HG02642 (cell line): ENCODE results near the gene CCL27.
A peak's percentile ranks its signal among the peaks of the same experiment; 100 is the strongest.
"Not testable (repeated sequence)": the region's sequence is repeated elsewhere in the genome, so short reads cannot be mapped to it uniquely, and the experiment has no call there.

Source experiments
- ATAC-seq: cut with Tn5 transposase; IDR thresholded peaks from one replicate; pipeline ENCODE4 v1.9.1; 2021; ENCODE audit warnings: mild to moderate bottlenecking; ENCODE audit not compliant: unreplicated experiment, poor library complexity

The CCL27 gene

GRCh38 chr9:34651876-34652601 lies 10.4 kb downstream of the CCL27 start, which contains the start of gene IL11RA:
Gene IL11RA, plus strand, starts transcription at chr9:34652185. Its CDS starts 3,033 bp downstream, at chr9:34655218.
- no peak for ATAC-seq

GRCh38 chr9:34651321-34651720 lies 11.1 kb downstream of the CCL27 start:
- ATAC-seq, result no peak

GRCh38 chr9:34650816-34651215 lies 11.6 kb downstream of the CCL27 start:
- ATAC-seq, result no peak

- no peak for ATAC-seq
Observed at GRCh38 chr9:34648673-34649072, 13.8 kb downstream of the CCL27 start.

- ATAC-seq, result no peak
Observed at GRCh38 chr9:34647651-34648050, 14.8 kb downstream of the CCL27 start.

- ATAC-seq, result no peak
Observed at GRCh38 chr9:34647084-34647403, 15.4 kb downstream of the CCL27 start.

- ATAC-seq, result peak; percentile 91
Observed at GRCh38 chr9:34646211-34647083, 16.0 kb downstream of the CCL27 start, which contains the start of gene GALT. Gene GALT, plus strand, starts transcription at chr9:34646675. Its CDS starts 30 bp downstream, at chr9:34646705.

- ATAC-seq, result no peak
Observed at GRCh38 chr9:34644766-34645314, 17.6 kb downstream of the CCL27 start.

- no peak for ATAC-seq
Observed at GRCh38 chr9:34642679-34643078, 19.8 kb downstream of the CCL27 start.

GRCh38 chr9:34639322-34639721 lies 23.1 kb downstream of the CCL27 start:
- ATAC-seq, result not testable (repeated sequence)

- ATAC-seq, result no peak
Observed at GRCh38 chr9:34638138-34638445, 24.4 kb downstream of the CCL27 start.

GRCh38 chr9:34637356-34638137 lies 24.9 kb downstream of the CCL27 start, which contains the start of gene SIGMAR1:
Gene SIGMAR1, minus strand, starts transcription at chr9:34637787. Its CDS starts 90 bp downstream, at chr9:34637697.
- ATAC-seq, result peak; percentile 91

- no peak for ATAC-seq
Observed at GRCh38 chr9:34636791-34637355, 25.6 kb downstream of the CCL27 start.

- ATAC-seq, result no peak
Observed at GRCh38 chr9:34635556-34635955, 26.9 kb downstream of the CCL27 start.

- no peak for ATAC-seq
Observed at GRCh38 chr9:34634551-34635248, 27.8 kb downstream of the CCL27 start.

- peak; percentile 25 for ATAC-seq
Observed at GRCh38 chr9:34633851-34634550, 28.5 kb downstream of the CCL27 start.

- ATAC-seq, result no peak
Observed at GRCh38 chr9:34633166-34633565, 29.3 kb downstream of the CCL27 start.

GRCh38 chr9:34630402-34631154 lies 31.9 kb downstream of the CCL27 start:
- no peak for ATAC-seq
